HG03575 (cell line): Measurements from ENCODE around the gene SLC24A2.
"Not testable (repeated sequence)": the region's sequence is repeated elsewhere in the genome, so short reads cannot be mapped to it uniquely, and the experiment has no call there.

Experiments
- ATAC-seq: cut with Tn5 transposase; IDR thresholded peaks from one replicate; pipeline ENCODE4 v1.9.1; 2021; ENCODE audit not compliant: unreplicated experiment, insufficient number of reproducible peaks, low FRiP score; ENCODE audit errors: extremely low read depth

SLC24A2 gene

GRCh38 chr9:19788614-19789271 lies at the start of gene SLC24A2:
Gene SLC24A2 (minus strand): TSS chr9:19789037.
- no peak for ATAC-seq

- not testable (repeated sequence) for ATAC-seq
These were observed 44.5 kb upstream of the SLC24A2 start for GRCh38 chr9:19833331-19833730.

- no peak for ATAC-seq
These were observed 42.0 kb upstream of the SLC24A2 start for GRCh38 chr9:19830796-19831195.

- no peak for ATAC-seq
These were observed 39.8 kb upstream of the SLC24A2 start for GRCh38 chr9:19828576-19829109.

GRCh38 chr9:19816769-19817168 lies 27.9 kb upstream of the SLC24A2 start:
- ATAC-seq: no peak

GRCh38 chr9:19812194-19812593 lies 23.4 kb upstream of the SLC24A2 start:
- ATAC-seq: no peak

- no peak for ATAC-seq
These were observed 20.8 kb upstream of the SLC24A2 start for GRCh38 chr9:19809422-19810269.

GRCh38 chr9:19807182-19807892 lies 18.5 kb upstream of the SLC24A2 start:
- ATAC-seq: no peak

- ATAC-seq: no peak
These were observed 15.6 kb upstream of the SLC24A2 start for GRCh38 chr9:19804431-19804830.

GRCh38 chr9:19800884-19801283 lies 12.0 kb upstream of the SLC24A2 start:
- no peak for ATAC-seq

- ATAC-seq: no peak
These were observed 10.9 kb upstream of the SLC24A2 start for GRCh38 chr9:19799784-19800183.

- no peak for ATAC-seq
These were observed 685 bp downstream of the SLC24A2 start for GRCh38 chr9:19788152-19788551.

GRCh38 chr9:19787672-19788071 lies 1.2 kb downstream of the SLC24A2 start:
- ATAC-seq: no peak

- no peak for ATAC-seq
These were observed 3.6 kb downstream of the SLC24A2 start for GRCh38 chr9:19785230-19785629.

- no peak for ATAC-seq
These were observed 4.7 kb downstream of the SLC24A2 start for GRCh38 chr9:19784136-19784535.

- no peak for ATAC-seq
These were observed 5.3 kb downstream of the SLC24A2 start for GRCh38 chr9:19783500-19783899.

GRCh38 chr9:19782005-19782404 lies 6.8 kb downstream of the SLC24A2 start:
- no peak for ATAC-seq

GRCh38 chr9:19781240-19781639 lies 7.6 kb downstream of the SLC24A2 start:
- no peak for ATAC-seq

- no peak for ATAC-seq
These were observed 17.4 kb downstream of the SLC24A2 start for GRCh38 chr9:19771446-19771845.

- no peak for ATAC-seq
These were observed 17.9 kb downstream of the SLC24A2 start for GRCh38 chr9:19770973-19771372.
